HG03139 (cell line): ENCODE results near the gene PRSS48.
"Not testable (repeated sequence)": the region's sequence is repeated elsewhere in the genome, so short reads cannot be mapped to it uniquely, and the experiment has no call there.

Experiments used
- ATAC-seq: cut with Tn5 transposase; IDR thresholded peaks from one replicate; pipeline ENCODE4 v1.9.1; 2021; ENCODE audit not compliant: unreplicated experiment

PRSS48 gene

GRCh38 chr4:151276787-151277562, at the start of gene PRSS48:
Gene PRSS48 (plus strand): TSS chr4:151277161. CDS start chr4:151277173, 12 bp downstream.
- ATAC-seq: no peak

GRCh38 chr4:151227172-151227571, 49.8 kb upstream of the PRSS48 start:
- ATAC-seq: no peak

- no peak for ATAC-seq
These were observed 49.2 kb upstream of the PRSS48 start for GRCh38 chr4:151227731-151228130.

- ATAC-seq: no peak
These were observed 48.5 kb upstream of the PRSS48 start for GRCh38 chr4:151228189-151229119.

- no peak for ATAC-seq
These were observed 44.9 kb upstream of the PRSS48 start for GRCh38 chr4:151231915-151232595.

- ATAC-seq: no peak
These were observed 43.4 kb upstream of the PRSS48 start for GRCh38 chr4:151233600-151233999.

- not testable (repeated sequence) for ATAC-seq
These were observed 41.6 kb upstream of the PRSS48 start for GRCh38 chr4:151235373-151235772.

- no peak for ATAC-seq
These were observed 40.9 kb upstream of the PRSS48 start for GRCh38 chr4:151236036-151236435.

- ATAC-seq: no peak
These were observed 38.5 kb upstream of the PRSS48 start for GRCh38 chr4:151238477-151238876.

- ATAC-seq: no peak
These were observed 37.4 kb upstream of the PRSS48 start for GRCh38 chr4:151239608-151240007.

GRCh38 chr4:151242305-151242704, 34.7 kb upstream of the PRSS48 start:
- no peak for ATAC-seq

- no peak for ATAC-seq
These were observed 30.2 kb upstream of the PRSS48 start for GRCh38 chr4:151246742-151247141.

GRCh38 chr4:151247395-151247794, 29.6 kb upstream of the PRSS48 start:
- ATAC-seq: no peak

- ATAC-seq: no peak
These were observed 28.4 kb upstream of the PRSS48 start for GRCh38 chr4:151248519-151248918.

- no peak for ATAC-seq
These were observed 26.3 kb upstream of the PRSS48 start for GRCh38 chr4:151250706-151251105.

- ATAC-seq: no peak
These were observed 25.2 kb upstream of the PRSS48 start for GRCh38 chr4:151251603-151252304.

GRCh38 chr4:151255226-151255625, 21.7 kb upstream of the PRSS48 start:
- ATAC-seq: not testable (repeated sequence)

GRCh38 chr4:151255680-151256079, 21.3 kb upstream of the PRSS48 start:
- ATAC-seq: not testable (repeated sequence)

- ATAC-seq: no peak
These were observed 20.8 kb upstream of the PRSS48 start for GRCh38 chr4:151256134-151256533.

- no peak for ATAC-seq
These were observed 19.3 kb upstream of the PRSS48 start for GRCh38 chr4:151257704-151258103.

GRCh38 chr4:151259752-151260151, 17.2 kb upstream of the PRSS48 start:
- no peak for ATAC-seq
